AG20443 (cell line): ENCODE results near the gene BRD4.

Experiments
- DNase-seq: peaks from one replicate; pipeline ENCODE4 v3.0.0; 2012; ENCODE audit warnings: low spot score, mixed read lengths

BRD4 gene

DNA sequence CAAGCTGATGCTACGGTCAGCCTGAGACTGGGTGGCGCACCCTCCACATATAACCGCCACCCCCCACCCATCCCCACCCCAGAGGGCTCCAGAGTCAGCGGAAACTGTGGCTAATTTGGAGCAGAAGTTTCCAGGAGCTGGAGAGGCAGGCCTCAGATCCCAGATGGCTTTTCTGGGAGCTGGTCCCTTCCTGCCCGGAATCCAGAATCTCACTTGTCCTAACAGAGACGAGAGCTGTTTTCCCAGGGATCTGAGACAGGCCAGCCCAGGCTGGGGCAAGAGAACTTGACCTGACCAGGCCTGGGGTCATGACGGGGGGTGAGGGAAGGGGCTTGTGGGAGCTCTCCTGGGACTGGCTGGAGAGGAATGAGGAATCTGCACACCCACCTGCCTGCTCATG, 106.6 kb downstream of the BRD4 start:
- DNase-seq: no peak

DNA sequence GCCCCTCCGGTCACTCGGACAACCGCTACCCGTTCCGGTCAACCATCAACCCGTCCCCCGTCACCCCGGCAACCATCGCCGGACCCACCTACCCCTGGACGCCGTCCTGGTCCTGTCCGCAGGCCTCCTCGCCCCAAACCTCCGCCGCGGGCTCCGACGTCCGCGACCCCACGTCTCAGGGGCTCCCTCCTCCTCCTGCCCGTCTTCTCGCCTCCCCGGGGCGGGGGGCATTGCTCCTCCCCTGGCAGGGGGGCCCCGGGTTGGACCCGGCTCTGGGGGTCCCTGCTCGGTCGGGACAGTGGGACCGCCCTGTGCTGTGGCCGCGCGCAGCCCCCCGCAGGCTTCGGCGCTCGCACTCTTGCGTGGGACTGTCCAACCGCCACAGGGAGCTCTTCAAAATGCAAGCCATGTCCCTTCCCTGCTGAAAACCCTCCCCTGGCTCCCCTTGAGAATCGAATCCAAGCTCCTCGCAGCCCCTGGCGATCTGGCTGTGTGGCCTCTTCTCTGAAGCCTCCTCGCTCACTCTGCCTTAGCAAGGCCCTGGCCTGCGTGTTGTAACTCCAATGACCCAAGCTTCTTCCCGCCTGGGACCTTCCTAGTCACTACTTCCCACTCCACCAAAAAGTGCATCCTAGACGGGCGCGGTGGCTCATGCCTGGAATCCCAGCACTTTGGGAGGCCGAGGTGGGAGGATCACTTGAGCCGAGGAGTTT, 108.5 kb downstream of the BRD4 start:
- no peak for DNase-seq

DNA sequence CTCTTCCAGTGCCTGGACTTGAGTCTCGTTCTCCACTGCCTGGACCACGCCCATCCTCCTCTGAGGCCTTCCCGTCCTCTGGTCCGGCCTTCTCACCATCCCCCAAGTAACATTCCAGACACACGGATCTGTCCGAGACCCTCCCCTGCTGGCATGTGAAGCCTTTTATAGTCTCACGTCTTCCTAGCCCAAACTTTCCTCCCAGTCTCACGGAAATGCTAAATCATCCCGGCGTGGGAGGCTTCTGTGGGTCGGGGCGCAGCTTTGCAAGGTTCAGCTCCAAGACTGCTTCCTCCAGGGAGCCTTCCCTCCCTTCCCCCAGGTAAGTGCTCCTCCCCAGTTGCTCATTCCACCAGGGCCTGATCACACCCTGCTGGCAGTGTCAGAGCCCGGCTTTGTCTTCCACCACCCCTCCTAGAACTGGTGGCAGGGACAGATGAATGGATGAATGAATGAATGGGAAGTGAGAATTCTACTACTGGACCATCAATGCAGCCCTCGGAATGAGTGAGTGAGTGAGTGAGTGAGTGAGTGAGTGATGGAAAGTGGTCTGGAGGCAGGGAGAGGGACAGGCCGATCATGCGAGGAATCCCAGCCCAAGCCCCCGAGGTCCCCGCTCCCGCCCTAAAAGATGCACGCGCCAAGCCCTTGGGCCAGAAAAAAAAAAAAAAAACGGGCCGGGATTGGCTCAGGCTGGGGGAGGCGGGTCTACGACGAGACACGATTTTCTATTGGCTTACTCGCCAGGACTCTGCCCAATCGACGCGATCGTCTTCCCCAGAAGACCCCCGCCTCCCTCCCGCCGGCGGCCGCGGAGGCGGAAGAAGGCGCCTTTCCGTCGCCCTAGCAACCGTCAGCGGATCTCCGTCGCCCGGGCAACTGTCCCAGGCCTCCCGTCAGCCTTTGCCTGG, 109.3 kb downstream of the BRD4 start:
- peak; percentile 99 for DNase-seq

DNA sequence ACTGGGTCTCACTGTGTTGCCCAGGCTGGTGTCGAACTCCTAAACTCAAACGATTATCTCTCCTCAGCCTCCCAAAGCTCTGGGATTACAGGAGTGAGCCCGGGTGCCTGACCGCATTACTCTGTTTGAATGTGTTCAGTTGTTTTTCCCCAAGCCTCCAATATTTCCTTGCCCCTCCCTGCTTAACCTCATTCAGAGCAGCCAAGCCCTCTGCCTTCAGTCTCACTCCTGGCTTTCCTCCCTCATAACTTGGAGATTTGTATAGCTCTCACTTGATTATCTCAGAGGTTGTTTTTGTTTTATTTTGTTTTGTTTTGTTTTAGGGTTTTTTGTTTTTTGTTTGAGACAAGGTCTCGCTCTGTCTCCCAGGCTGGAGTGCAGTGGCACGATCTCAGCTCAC, 111.5 kb downstream of the BRD4 start:
- DNase-seq: no peak

DNA sequence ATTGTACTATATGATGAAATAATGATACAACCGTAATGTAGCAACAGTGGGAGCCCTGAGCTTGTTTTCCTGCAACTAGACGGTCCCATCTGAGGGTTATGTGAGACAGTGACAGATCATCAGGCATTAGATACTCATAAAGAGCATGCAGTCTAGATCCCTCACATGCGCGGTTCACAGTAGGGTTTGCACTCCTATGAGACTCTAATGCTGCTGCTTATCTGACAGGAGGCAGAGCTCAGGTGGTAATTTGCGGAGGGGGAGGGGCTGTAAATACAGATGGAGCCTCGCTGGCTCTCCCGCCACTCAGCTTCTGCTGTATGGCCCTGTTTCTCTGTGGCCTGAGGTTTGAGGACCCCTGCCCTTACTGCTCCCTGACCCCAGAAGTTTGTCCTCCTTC, 113.8 kb downstream of the BRD4 start:
- DNase-seq: no peak

DNA sequence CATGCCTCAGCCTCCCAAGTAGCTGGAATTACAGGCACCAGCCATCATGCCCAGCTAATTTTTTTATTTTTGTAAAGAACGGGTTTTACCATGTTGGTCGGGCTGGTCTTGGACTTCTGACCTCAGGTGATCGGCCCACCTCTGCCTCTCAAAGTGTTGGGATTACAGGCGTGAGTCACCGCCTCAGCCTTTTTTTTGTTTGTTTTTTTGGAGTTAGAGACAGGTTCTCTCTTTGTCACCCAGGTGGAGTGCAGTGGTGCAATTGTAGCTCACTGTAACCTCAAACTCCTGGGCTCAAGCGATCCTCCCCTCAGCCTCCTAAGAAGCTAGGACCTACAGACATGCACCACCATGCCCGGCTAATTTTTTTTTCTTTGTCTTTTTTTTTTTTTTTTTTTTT, 116.0 kb downstream of the BRD4 start:
- no peak for DNase-seq

DNA sequence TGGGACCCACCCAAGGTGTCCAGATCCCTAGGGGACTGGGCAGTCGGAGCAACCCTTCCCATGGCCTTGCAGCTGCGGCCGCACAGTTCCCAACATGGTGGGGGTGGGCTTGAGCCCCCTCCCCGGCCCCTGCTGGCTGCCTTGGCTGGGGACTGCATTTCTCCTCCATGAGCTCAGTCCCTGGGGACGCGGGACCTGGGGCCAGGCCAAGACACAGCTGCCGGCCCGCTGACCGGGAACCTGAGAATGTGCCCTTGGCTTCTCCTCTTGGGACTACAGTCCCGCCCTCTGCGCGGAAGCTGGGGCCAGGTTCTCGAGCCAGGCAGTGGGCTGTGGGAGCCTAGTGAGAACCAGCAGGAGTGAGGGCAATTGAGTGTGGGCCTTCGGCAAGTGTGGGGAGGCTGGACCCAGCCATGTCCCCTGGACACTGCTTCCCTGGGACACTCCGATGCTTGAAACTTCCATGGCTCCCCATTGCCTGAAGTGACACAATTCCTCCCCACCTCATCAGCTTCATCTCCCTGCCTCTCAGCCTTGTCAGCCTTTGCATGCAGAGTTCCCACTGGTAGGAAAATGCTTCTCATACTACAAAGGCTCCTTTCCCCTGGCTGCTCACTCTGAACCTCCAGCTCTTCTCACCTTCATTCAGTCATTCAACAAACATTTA, 118.5 kb downstream of the BRD4 start:
- no peak for DNase-seq

DNA sequence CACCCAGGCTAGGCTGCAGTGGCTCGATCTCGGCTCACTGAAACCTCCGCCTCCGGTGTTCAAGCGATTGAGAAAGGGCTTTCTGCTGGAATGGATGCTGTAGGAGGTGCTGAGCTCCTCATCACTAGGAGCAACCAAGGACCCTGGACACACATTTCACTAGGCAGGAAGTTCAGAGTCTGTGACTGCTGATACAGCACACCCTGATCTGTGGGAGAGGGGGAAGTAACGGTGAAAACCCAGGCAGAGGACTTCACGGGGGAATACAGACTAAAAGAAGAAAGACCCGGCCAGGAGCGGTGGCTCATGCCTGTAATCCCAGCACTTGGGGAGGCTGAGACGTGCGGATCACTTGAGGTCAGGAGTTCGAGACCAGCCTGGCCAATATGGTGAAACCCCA, 119.6 kb downstream of the BRD4 start:
- no peak for DNase-seq

DNA sequence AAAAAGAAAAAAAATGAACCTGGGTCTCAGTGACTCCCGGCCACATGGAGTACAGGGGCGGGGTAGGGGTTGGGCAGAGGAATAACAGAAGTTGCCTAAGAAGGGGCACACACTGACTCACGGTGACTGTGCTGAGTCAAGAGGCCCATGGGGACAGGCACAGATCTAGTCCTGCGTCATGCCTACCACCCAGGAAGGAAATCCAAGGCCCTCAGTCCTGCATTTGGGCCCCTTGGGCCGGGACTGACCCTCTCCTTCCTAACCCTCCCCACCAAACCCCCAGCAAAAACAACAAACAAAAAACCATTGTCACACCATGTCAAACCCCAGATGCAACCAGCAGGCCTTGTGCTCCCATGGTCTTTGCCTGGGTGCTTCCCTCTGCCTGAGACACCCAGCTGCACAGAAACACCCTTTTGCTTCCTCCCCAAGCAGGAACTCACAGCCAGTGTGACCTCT, 122.0 kb downstream of the BRD4 start:
- peak; percentile 77 for DNase-seq

DNA sequence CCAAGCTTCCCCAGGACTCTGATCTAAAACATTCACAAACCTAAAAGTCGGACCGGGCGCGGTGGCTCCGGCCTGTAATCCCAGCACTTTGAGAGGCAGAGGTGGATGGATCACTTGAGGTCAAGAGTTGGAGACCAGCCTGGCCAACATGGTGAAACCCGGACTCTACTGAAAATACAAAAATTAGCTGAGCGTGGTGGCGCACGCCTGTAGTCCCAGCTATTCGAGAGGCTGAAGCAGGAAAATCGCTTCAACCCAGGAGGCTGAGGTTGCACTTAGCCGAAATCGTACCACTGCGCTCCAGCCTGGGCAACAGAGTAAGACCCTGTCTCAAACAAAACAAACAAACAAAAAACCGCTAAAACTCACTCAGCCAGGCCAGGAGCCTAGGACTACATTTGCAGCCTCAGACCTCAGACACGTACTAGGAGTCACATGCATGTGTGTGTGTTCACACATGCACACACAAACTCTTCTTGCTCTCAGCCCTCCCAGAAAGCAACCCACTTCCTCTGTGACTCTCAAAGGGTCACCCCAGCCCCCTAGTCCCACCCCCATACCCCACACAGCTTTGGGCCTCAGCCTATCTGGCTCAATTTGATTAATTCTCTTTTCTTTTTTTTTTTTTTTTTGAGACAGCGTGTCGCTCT, 130.8 kb downstream of the BRD4 start:
- DNase-seq: no peak

DNA sequence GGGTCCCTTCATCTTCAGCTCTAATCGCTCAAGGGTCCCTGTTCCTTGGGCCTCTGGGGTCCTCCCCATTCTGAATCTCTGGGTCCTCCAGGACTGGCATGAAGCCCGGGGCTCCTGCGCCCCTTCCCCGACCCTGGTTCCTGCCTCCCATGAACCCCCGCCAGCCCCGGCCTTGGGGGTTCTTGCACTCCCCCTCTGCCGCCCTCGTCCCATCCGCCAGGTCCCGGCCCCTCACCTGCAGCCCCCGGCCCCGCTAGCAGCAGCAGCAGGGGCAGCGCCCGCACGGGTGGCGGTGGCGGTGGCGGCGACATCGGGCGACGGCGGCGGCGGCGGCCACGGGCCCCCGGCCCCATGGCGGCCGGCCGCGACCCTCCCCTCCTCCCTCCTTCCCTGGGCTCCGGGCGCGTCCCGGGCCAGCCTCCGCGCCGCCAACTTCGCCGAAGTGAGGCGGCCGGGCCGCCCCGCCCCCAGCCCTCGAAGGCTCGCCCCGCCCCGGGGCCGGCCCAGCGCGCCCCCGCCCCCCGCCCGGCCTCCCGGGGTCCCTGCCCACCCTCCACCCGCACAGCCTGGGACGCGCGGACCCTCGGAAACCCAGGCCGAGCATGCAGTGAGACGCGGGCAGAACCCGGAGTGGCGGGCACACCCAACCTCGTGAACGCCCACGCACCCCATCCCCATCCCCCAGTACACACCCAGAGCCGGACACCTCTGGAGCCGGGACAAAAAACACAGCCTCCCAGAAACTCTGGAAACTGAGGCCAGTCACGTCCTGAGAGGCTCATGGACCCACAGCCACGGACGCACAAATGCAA, 131.6 kb downstream of the BRD4 start, which contains the start of gene NOTCH3:
Gene NOTCH3, minus strand, starts transcription at position 443 of the 812 bp plus-strand sequence. Its CDS starts 90 bp downstream, at position 353.
- peak; percentile 88 for DNase-seq

DNA sequence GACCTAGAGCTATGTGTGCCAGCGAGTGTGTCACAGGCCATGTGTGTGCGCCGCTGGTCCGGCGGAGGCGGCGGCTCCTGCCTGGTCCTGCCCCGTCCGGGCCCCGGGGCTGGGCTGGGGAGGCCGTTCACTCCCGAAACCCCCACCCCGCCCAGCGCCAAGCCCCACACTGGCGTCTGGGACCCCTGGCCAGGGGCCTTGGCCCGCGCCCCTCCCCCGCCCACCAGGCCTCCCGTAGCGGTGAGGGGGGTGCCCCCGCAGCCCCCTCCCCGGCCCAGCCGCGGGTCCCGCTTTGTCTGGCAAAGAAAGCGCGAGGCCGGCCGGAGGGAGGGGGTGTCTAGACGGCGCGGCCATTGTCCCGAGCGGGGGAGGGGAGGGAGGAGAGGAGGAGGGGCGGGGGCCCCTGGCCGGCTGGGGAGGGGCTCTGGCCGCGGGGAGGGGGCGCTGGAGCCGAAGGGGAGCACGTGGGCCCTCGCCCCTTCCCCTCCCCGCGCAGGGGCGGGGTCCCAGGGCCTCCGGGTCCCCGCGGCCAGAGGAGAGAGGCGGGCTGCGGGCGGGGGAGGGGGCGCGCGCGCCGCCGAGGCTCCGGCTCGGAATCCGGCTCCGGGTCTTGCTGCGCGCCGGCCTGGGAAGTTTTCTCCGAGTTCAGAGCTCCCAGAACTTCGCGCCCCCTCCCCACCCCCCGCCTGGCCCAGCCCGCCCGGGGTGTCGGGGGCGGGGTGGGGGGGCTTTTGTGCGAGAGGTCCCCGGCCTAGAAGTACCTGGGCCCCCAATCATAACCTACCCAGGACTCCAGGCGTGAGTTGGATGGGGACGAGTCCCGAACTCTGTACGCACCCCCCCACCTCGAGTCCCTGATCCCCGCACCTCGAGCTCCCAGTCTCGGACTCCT, 132.4 kb downstream of the BRD4 start:
- DNase-seq: peak; percentile 77

DNA sequence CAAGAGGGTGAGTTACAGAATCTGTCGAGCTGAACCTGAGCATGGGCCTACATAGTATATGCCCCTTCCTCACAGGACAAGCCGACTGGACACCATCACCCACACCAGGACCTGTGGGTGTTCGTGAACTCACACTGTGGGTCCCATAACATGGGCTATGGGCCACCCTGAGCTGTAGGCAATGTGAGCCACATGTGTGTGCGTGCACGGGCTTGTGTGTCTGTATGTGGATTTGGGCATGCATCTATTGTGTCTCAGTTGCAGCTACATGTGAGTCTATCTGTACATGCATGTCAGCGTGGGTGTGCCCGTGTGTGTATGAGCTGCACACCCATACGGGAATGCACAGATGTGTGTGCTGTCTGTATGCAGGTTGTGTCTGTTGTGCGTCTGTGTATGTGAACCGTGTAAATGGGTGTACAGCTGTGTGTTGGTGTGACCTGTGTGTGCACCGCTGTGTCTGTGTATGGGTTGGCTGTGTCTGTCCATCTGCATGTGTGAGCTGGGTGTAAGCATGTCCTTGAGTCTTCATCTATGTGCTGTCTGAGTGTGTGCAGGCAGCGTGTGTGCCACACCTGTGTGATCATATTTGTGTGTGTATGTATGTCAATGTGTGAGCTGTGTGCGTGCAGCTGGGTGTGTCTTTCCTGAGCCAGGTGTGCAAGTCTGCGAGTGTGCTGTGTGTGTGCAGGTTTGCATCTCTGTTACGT, 133.2 kb downstream of the BRD4 start:
- no peak for DNase-seq

DNA sequence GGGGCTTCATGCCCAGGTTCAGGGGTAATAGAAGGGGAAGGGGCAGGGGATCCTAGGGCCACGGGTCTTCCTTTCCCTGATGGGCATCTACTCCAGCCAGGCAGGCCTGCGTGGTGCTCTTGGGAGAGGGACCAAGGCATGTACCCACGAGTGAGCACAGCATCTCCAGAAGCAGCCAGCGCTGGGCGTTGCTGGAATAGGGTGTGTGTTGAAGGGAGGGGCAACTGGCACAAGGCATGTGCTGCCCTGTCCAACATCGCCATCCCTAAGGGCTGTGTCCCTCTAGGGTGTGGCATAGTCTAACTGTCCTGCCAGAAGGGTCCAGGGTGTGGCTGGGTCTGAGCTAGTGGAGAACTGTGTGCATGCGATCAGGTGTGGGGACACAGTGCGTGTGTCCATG, 134.4 kb downstream of the BRD4 start:
- peak; percentile 40 for DNase-seq

DNA sequence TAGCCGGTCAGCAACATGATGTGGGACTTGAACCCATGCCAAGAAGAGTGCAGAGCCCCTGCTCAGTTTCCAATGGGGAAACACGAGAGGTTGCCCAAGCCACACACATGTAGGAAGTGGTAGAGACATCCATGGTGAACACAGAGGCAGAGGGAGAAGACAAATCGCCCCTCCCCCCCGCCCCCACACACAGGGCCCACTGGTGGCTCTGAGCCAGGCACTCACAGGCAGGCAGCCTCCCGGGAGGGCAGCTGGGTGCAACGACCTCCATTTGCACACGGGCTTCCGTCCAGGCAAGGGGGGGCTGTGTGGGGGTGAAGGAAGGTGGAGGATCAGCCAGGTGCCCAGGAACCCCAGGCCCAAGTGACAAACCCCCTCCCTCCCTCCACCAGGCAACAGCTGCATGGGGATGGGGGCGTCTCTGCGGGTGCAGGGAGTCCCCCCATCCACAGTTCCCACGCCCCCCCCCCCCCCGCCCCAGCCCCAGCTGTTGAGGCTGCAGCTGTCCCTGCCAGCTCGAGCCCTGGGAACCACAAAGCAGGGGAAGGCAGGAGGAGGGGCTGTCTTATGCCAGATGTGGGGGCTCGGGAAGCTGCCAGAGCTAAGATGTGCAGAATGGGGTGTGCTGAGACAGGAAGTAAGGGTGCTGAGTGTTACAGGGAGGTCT, 134.9 kb downstream of the BRD4 start:
- DNase-seq: no peak

DNA sequence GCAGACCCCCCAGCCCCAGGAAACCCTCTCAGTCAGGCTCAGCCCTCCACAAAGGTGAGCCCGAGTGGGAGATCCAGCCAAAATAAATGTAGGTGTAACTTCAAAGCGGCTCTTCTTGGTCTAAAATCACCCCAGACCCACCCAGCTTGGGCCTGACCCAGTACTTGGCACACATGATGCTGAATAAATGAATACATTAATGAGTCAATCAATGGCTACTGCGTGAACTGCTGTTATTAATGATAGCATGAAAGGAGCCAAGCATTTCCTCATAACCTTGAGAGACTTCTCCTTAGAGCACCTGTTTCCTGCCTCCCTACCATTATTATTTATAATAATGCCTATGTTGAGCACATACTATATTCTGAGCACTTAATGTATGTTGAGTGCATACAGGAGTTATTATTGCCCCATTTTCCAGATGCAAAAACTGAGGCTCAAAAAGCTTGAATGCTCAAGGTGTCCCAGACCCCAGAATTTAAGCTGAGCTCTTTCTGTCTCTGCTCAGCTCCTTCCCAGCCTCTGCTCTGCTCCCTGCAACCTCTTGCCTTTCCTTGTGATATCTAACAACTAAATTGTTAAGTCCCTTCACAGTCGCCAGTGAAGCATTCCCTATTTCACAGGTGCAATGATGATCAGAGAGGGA, 135.9 kb downstream of the BRD4 start:
- no peak for DNase-seq

DNA sequence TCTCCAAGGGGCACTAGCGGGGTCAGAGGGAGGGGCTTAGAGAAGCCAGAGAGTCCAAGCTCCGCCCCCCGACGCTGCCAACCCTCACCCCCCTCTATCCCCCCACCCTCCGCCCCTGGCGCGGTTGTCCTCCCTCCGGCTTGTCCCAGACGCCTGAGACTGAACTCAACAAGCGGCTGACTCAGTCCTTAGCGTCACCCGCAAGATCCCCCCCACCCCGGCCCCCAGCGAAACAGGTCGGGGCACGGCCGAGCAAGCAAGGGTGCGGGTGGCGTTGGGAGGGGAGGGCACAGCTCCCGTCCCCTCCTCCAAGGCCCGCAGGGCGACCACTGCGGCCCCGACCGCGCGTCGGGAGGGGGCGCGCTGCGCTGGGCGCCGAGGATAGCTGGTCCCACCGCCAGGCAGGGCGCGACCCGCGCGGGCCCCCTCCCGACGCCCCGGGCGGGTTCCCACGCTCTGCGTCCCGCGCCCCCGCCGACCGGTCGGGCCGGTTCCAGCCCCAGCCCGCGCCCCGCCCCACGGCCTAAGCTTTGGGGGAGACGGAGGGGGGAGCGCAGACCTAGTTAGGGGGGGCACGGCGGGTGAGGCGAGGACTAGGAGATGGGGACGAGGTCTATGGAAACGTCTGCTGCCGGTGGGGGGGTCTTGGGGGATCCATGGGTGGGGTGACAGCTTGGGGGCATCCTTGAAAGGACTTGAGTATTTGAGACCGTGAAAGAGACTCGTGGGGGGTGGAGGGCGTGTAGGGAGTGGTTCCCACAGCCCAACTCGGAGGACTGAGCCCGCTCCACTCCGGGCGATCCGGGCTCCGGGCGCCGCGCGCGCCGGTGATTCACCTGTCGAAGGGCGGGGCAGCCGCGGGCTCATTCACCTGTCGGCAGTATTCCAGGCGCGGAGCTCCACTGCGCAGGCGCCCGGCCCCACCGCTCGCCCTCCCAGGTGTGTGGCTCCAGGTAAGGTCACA, 136.7 kb downstream of the BRD4 start:
- peak; percentile 90 for DNase-seq
